ENCODE data around the gene TFDP1. TPM values are rescaled to one million over a fixed set of nuclear protein-coding genes. Genes with fewer than 3 reads are reported as not detected.
A peak's percentile ranks its signal among the peaks of the same experiment; 100 is the strongest.

TFDP1 gene
- polyA plus RNA-seq, 3 donors: 30.3 to 54.0 (median 37.6) TPM

- H3K27ac ChIP-seq (ENCODE audit: low read depth in 1 of 2, low read length in 2 of 2): no peak overlapping the region
- no peaks in the 10 kb centered on the region for H3K4me1 ChIP-seq (ENCODE audit: control insufficient read depth in 1 of 2, insufficient read depth in 2 of 2, low read length in 2 of 2)
- H3K36me3 ChIP-seq (replicated peaks in 1 of 2; ENCODE audit: control insufficient read depth in 1 of 2, insufficient read depth in 2 of 2, low read length in 2 of 2): no peaks in the 10 kb centered on the region
- H3K9me3 Mint-ChIP-seq: peaks cover 0 to 14% (median 0%) of the 10 kb centered on the region in 7 donors
- H3K4me2 ChIP-seq (replicated peaks; ENCODE audit: extremely low read depth, low read length, poor library complexity, severe bottlenecking): no peak overlapping the region
- no peak overlapping the region for H3K9ac ChIP-seq (ENCODE audit: insufficient read depth, low read length, poor library complexity, severe bottlenecking)
- no peak overlapping the region for H3K4me3 Mint-ChIP-seq
- no peaks in the 10 kb centered on the region for H3K79me2 ChIP-seq (ENCODE audit: insufficient read depth, low read length)
- H3K27me3 ChIP-seq (ENCODE audit: control insufficient read depth in 2 of 2, insufficient read depth in 2 of 2, low read length in 2 of 2): no peaks in the 10 kb centered on the region
- H3K9me3 ChIP-seq (replicated peaks in 1 of 2; ENCODE audit: control insufficient read depth in 1 of 2, insufficient read depth in 1 of 2, low read length in 2 of 2): peaks cover 0 to 7% of the 10 kb centered on the region in 2 donors
- no peaks in the 10 kb centered on the region for H3K4me1 Mint-ChIP-seq
- peak overlapping the region in 1 of 7 donors; percentile 17 for H3K27ac Mint-ChIP-seq
- WGBS (ENCODE audit: insufficient coverage): 93% methylated on average over 17 of the region's 21 CpGs
- DNase-seq: no peak
- H3K36me3 Mint-ChIP-seq: no peaks in the 10 kb centered on the region
- intact Hi-C loops (cut with micrococcal nuclease): no loop called here
- peaks cover 0 to 17% (median 2%) of the 10 kb centered on the region in 3 donors for H3K27me3 Mint-ChIP-seq (ENCODE audit: low read depth in 3 of 3)
- H4K20me1 ChIP-seq (ENCODE audit: insufficient read depth, low read length): no peaks in the 10 kb centered on the region
- H3K4me3 ChIP-seq (replicated peaks in 1 of 3; ENCODE audit: low read depth in 2 of 3, low read length in 3 of 3): no peak overlapping the region
- TF ChIP-seq CTCF (IDR thresholded peaks at IDR 0.05): no peak
- H2AFZ ChIP-seq (ENCODE audit: insufficient read depth, low read depth, low read length, poor library complexity, severe bottlenecking): no peak overlapping the region
Observed at GRCh38 chr13:113669755-113670341, 85.3 kb downstream of the TFDP1 start.

- WGBS (ENCODE audit: insufficient coverage): 89% methylated on average over 13 of the region's 19 CpGs
- Histone ChIP-seq H3K27me3 (ENCODE audit: control insufficient read depth in 2 of 2, insufficient read depth in 2 of 2, low read length in 2 of 2) (no peaks in the 10 kb centered on the region), H3K4me3 (replicated peaks in 1 of 3; ENCODE audit: low read depth in 2 of 3, low read length in 3 of 3) (no peak overlapping the region), H3K79me2 (ENCODE audit: insufficient read depth, low read length) (no peaks in the 10 kb centered on the region), H3K9me3 (replicated peaks in 1 of 2; ENCODE audit: control insufficient read depth in 1 of 2, insufficient read depth in 1 of 2, low read length in 2 of 2) (peaks cover 0 to 6% of the 10 kb centered on the region in 2 donors), H4K20me1 (ENCODE audit: insufficient read depth, low read length) (no peaks in the 10 kb centered on the region), H3K27ac (ENCODE audit: low read depth in 1 of 2, low read length in 2 of 2) (no peak overlapping the region), H3K4me1 (ENCODE audit: control insufficient read depth in 1 of 2, insufficient read depth in 2 of 2, low read length in 2 of 2) (no peaks in the 10 kb centered on the region), H3K4me2 (replicated peaks; ENCODE audit: extremely low read depth, low read length, poor library complexity, severe bottlenecking) (no peak overlapping the region), H3K36me3 (replicated peaks in 1 of 2; ENCODE audit: control insufficient read depth in 1 of 2, insufficient read depth in 2 of 2, low read length in 2 of 2) (no peaks in the 10 kb centered on the region), H2AFZ (ENCODE audit: insufficient read depth, low read depth, low read length, poor library complexity, severe bottlenecking) (no peak overlapping the region), H3K9ac (ENCODE audit: insufficient read depth, low read length, poor library complexity, severe bottlenecking) (no peak overlapping the region)
- intact Hi-C loops (cut with micrococcal nuclease): no loop called here
- Mint-ChIP-seq H3K4me1 (no peaks in the 10 kb centered on the region), H3K9me3 (peaks cover 0 to 9% (median 0%) of the 10 kb centered on the region in 7 donors), H3K36me3 (no peaks in the 10 kb centered on the region), H3K27ac (no peak overlapping the region), H3K27me3 (ENCODE audit: low read depth in 3 of 3) (peaks cover 0 to 12% (median 2%) of the 10 kb centered on the region in 3 donors), H3K4me3 (no peak overlapping the region)
- TF ChIP-seq CTCF (IDR thresholded peaks at IDR 0.05): no peak
- no peak for DNase-seq
Observed at GRCh38 chr13:113670541-113670940, 86.0 kb downstream of the TFDP1 start.

Measured in CD14-positive monocyte (primary cell).